Skeletal muscle cell (primary cell): ENCODE data around the gene ZNF644.

Source experiments
- DNase-seq: peaks from one replicate; pipeline ENCODE4 v3.0.0-alpha.2; 2010; ENCODE audit warnings: low read depth
- H3K4me3 ChIP-seq: 2 replicates; pipeline ENCODE4 v1.5.1; 2011; ENCODE audit warnings: low read depth, mild to moderate bottlenecking, control low read depth, low read length, moderate library complexity

Gene ZNF644

GRCh38 chr1:90882221-90882620 is 139.6 kb downstream of the ZNF644 start:
- no peak overlapping the region for H3K4me3 ChIP-seq
- DNase-seq: no peak

- DNase-seq: no peak
- H3K4me3 ChIP-seq: no peak overlapping the region
Observed at GRCh38 chr1:90881034-90881433, 140.8 kb downstream of the ZNF644 start.

- no peak for DNase-seq
Observed at GRCh38 chr1:90879281-90879680, 142.6 kb downstream of the ZNF644 start.

GRCh38 chr1:90876101-90876500 is 145.7 kb downstream of the ZNF644 start:
- no peak for DNase-seq
- H3K4me3 ChIP-seq: no peak overlapping the region

More at GRCh38 chr1:90879281-90879680, 142.6 kb downstream of the ZNF644 start:
- no peak overlapping the region for H3K4me3 ChIP-seq
